SH-SY5Y (cell line): ENCODE measurements around the gene ZFHX2.

Source experiments
- GATA2 ChIP-seq: IDR thresholded peaks from 2 replicates; pipeline ENCODE4 v1.6.1; 2011; ENCODE audit warnings: mild to moderate bottlenecking, low read depth, low read length
- GATA3 ChIP-seq: IDR thresholded peaks from 2 replicates; pipeline ENCODE4 v1.6.1; 2011; ENCODE audit warnings: low read depth, mild to moderate bottlenecking, low read length, moderate library complexity

- no peak for TF ChIP-seq GATA2
- no peak for TF ChIP-seq GATA3
Observed at GRCh38 chr14:23518709-23519108, 32.9 kb downstream of the ZFHX2 start.
